ENCODE data around the gene GNA15. TPM values are rescaled to one million over a fixed set of nuclear protein-coding genes. Genes with fewer than 3 reads are reported as not detected.
"Not testable (repeated sequence)": the region's sequence is repeated elsewhere in the genome, so short reads cannot be mapped to it uniquely, and the experiment has no call there.

GNA15 gene
- total and polyA plus RNA-seq, 2 of the 8 experiments (the other 6 are each of a cell fraction or from before 2014, with no cell fraction given), result 0.26 to 0.45 TPM

DNA sequence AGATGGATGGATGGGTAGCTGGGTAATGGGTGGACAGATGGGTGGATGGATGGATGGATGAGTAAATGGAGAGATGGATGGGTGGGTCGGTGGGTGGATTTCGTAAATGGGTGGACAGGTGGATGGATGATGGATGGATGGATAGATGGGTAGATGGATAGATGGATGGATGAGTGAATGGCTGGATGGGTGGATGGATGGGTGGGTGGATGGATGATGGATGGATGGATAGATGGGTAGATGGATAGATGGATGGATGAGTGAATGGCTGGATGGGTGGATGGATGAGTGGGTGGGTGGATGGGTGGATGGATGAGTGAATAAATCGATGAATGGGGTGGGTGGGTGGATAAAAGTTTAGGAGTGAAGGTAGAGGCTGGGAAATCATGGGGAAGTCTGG is 18.6 kb downstream of the GNA15 start:
- H4K5ac ChIP-seq (ENCODE audit: insufficient read length, low read depth, low read length); H3K56ac ChIP-seq (replicated peaks; ENCODE audit: insufficient read length, low read depth, low read length); H4K8ac ChIP-seq (ENCODE audit: extremely low read depth, insufficient read depth, low read length); FAIRE-seq; H3K79me2 ChIP-seq (ENCODE audit: control insufficient read depth in 1 of 2, insufficient read depth in 2 of 2, low read length in 2 of 2); DNase-seq (ENCODE audit: low read depth in 1 of 2, low spot score in 2 of 2); H3K9me3 ChIP-seq (ENCODE audit: insufficient read depth in 2 of 2, low read depth in 1 of 2, low read length in 1 of 2); H3K4me2 ChIP-seq (ENCODE audit: insufficient read depth in 1 of 2, low read depth in 2 of 2, low read length in 2 of 2); H2BK120ac ChIP-seq (replicated peaks; ENCODE audit: low read depth, low read length); H2BK5ac ChIP-seq (ENCODE audit: low read depth, low read length); H3K4me3 ChIP-seq (ENCODE audit: extremely low read depth in 1 of 4, insufficient read depth in 2 of 4, low read depth in 3 of 4, low read length in 4 of 4); H2BK15ac ChIP-seq (ENCODE audit: low read length); CTCF ChIA-PET (ENCODE audit: partially characterized antibody); H3K14ac ChIP-seq (ENCODE audit: insufficient read length); H3K18ac ChIP-seq (ENCODE audit: extremely low read depth, low read length); H3K79me1 ChIP-seq (ENCODE audit: low read depth, low read length); H2BK12ac ChIP-seq (ENCODE audit: low read depth, low read length); H4K91ac ChIP-seq (replicated peaks; ENCODE audit: insufficient read length, low read length); H2BK20ac ChIP-seq (ENCODE audit: low read length); H3K9ac ChIP-seq (replicated peaks in 1 of 4; ENCODE audit: extremely low read depth in 1 of 4, low read depth in 3 of 4, low read length in 3 of 4); H3K27me3 ChIP-seq (replicated peaks in 1 of 4; ENCODE audit: control insufficient read depth in 3 of 4, extremely low read depth in 1 of 4, insufficient read depth in 3 of 4, low read length in 3 of 4); H3K36me3 ChIP-seq (ENCODE audit: control insufficient read depth in 2 of 4, insufficient read depth in 4 of 4, low read length in 3 of 4); H2AK5ac ChIP-seq (ENCODE audit: low read depth, low read length); H3K4ac ChIP-seq (replicated peaks; ENCODE audit: insufficient read length, low read depth, low read length); H3K27ac ChIP-seq (ENCODE audit: low read depth, low read length); POLR2A ChIA-PET (ENCODE audit: partially characterized antibody); H3K4me1 ChIP-seq (replicated peaks in 1 of 4; ENCODE audit: control insufficient read depth in 3 of 4, insufficient read depth in 4 of 4, low read length in 3 of 4); H3K23ac ChIP-seq (ENCODE audit: insufficient read length); H2AFZ ChIP-seq (ENCODE audit: low read length): not testable (repeated sequence)
- Histone ChIP-seq H3K23me2 (ENCODE audit: low read depth, low read length) (peaks cover 15% of the 10 kb centered on the region; the same call in 1 of the 2 replicates), H4K20me1 (replicated peaks in 1 of 2; ENCODE audit: control insufficient read depth in 1 of 2, insufficient read depth in 2 of 2, low read length in 2 of 2) (peaks cover 0 to 11% of the 10 kb centered on the region in 2 experiments)
- WGBS, 2 experiments (ENCODE audit: extremely low coverage in 1 of 2, insufficient coverage in 1 of 2, insufficient read length in 1 of 2, insufficient replicate concordance in 2 of 2, low coverage in 1 of 2, low lambda C conversion rate in 2 of 2, missing lambda C conversion rate in 1 of 2), result 87 to 100% methylated on average over 3 of the region's 3 CpGs
